Measurements from ENCODE around the gene RNFT1. TPM values are rescaled to one million over a fixed set of nuclear protein-coding genes. Genes with fewer than 3 reads are reported as not detected.

The RNFT1 gene, protein sequence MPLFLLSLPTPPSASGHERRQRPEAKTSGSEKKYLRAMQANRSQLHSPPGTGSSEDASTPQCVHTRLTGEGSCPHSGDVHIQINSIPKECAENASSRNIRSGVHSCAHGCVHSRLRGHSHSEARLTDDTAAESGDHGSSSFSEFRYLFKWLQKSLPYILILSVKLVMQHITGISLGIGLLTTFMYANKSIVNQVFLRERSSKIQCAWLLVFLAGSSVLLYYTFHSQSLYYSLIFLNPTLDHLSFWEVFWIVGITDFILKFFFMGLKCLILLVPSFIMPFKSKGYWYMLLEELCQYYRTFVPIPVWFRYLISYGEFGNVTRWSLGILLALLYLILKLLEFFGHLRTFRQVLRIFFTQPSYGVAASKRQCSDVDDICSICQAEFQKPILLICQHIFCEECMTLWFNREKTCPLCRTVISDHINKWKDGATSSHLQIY
- total RNA-seq = 12.2 and 13.6 TPM in 2 replicates

DNA sequence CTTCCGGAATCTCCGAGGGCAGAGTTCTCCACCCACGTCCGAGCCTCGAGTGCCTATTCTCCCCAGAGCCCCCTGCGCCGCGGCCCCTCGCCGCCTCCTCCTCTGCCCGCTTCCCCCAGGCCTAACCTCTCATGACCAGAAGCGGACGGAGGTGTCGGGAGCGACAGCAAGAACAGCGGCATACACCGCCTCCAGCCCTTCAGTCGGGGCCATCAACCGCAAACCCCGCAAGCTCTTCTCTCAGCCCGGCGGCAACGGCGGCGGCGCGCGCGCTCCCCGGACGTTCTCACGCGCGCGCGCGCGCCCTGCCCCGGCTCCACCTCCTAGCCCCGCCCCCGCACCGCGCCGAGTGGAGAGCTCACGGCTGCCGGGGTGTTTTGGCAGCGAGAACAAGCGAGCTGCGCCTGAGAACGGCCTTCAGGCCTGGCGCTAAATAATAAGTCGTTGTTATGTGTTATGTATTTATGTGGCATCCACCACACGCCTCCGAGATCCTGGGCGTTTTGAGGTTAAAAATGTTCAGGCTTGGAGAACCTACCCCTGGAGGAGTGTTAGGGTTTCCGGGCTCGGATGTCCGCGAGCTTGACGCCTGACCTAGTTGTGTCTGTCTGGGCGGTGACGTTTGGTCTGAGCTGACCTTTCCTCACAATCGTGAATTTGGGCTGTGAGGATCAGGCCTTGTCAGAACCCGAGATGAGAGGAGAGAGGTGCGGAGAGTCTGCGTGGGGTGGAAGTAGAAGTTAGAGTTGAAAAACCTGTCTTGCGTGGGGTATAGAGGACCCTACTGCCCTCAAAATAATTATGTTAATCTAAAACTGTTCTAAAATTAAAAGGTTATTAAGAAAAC is at the start of gene RNFT1:
TSS of gene RNFT1 (minus strand) at position 259 of the 847 bp plus-strand sequence. CDS start at position 182, 77 bp downstream.

Other genes with a start within 250 kb of the RNFT1 start
- 6.0 and 8.4 TPM in 2 replicates for gene TUBD1, start 71.8 kb downstream of the RNFT1 start, total RNA-seq
- 17.6 and 21.6 TPM in 2 replicates for gene RPS6KB1, start 71.6 kb downstream of the RNFT1 start, total RNA-seq
- gene HEATR6, start 114.2 kb upstream of the RNFT1 start, total RNA-seq = 8.4 and 11.2 TPM in 2 replicates
- gene CA4, start 185.2 kb upstream of the RNFT1 start, total RNA-seq = 0.27 TPM in 1 of 2 replicates, not detected in the other

Data from endothelial cell of coronary artery (primary cell).